Body of pancreas (tissue), 4 donors: ENCODE data around the gene LRRC27.

Experiments
- CTCF ChIP-seq, 7 experiments: fragments of 450-650 bp in 4 of 7; fragments of 200-600 bp in 3 of 7; sonication (generic) in 3 of 7; IDR thresholded peaks; one replicate each; pipeline ENCODE4 v1.5.1; 2016 to 2019; ENCODE audit warnings: antibody characterized with exemption in 7 of 7
- POLR2A ChIP-seq, 3 donors: fragments of 450-650 bp; IDR thresholded peaks; one replicate each; pipeline ENCODE4 v1.6.1; 2016; ENCODE audit warnings: antibody characterized with exemption in 3 of 3, mild to moderate bottlenecking in 2 of 3

GRCh38 chr10:132303361-132304115 is 28.5 kb upstream of the LRRC27 start:
- TF ChIP-seq POLR2A (IDR thresholded peaks at IDR 0.05) (no peak), CTCF (IDR thresholded peaks at IDR 0.05) (no peak)
